IPS-15b (cell line): Measurements from ENCODE around the gene DENR.
"Not testable (repeated sequence)": the region's sequence is repeated elsewhere in the genome, so short reads cannot be mapped to it uniquely, and the experiment has no call there.

Experiments
- H3K27me3 ChIP-seq: one replicate; pipeline ENCODE4 v1.6.1; 2013; ENCODE audit warnings: low read length; ENCODE audit not compliant: control insufficient read depth, insufficient read depth
- H3K36me3 ChIP-seq: one replicate; pipeline ENCODE4 v1.6.1; 2013; ENCODE audit warnings: low read length; ENCODE audit not compliant: control insufficient read depth, insufficient read depth
- H3K4me1 ChIP-seq: one replicate; pipeline ENCODE4 v1.6.1; 2013; ENCODE audit warnings: mild to moderate bottlenecking, low read length; ENCODE audit not compliant: control insufficient read depth, insufficient read depth
- H3K4me3 ChIP-seq: one replicate; pipeline ENCODE4 v1.5.1; 2013; ENCODE audit warnings: low read depth, low read length
- H3K9ac ChIP-seq: one replicate; pipeline ENCODE4 v1.6.1; 2013; ENCODE audit warnings: low read depth, mild to moderate bottlenecking, low read length
- H3K9me3 ChIP-seq: one replicate; pipeline ENCODE4 v1.6.1; 2013; ENCODE audit warnings: mild to moderate bottlenecking, low read length; ENCODE audit not compliant: control insufficient read depth, insufficient read depth

DENR gene

DNA sequence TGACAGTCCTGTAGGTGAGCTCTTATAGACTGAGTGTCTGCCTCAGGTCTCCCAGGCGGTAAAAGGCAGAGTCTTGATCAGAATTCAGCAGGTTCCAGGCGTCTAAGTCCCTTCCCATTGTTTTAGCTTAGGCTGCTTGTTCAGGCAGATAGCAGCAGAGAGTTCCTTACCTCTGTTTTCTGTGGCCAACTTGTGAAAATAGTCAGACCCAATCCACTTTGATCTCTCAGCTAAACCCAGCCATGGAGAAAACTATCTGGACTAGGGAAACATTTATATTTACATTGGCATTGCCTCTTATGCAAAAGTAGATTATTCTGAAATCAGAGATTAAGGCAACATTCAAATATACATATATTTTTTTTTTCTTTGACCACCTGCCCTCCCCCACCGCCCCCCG is 43.2 kb downstream of the DENR start:
- H3K36me3 ChIP-seq: no peaks in the 10 kb centered on the region
- no peak overlapping the region for H3K4me3 ChIP-seq
- H3K9ac ChIP-seq: no peak overlapping the region
- peaks cover 1% of the 10 kb centered on the region for H3K4me1 ChIP-seq
- H3K27me3 ChIP-seq: no peaks in the 10 kb centered on the region
- H3K9me3 ChIP-seq: no peaks in the 10 kb centered on the region

DNA sequence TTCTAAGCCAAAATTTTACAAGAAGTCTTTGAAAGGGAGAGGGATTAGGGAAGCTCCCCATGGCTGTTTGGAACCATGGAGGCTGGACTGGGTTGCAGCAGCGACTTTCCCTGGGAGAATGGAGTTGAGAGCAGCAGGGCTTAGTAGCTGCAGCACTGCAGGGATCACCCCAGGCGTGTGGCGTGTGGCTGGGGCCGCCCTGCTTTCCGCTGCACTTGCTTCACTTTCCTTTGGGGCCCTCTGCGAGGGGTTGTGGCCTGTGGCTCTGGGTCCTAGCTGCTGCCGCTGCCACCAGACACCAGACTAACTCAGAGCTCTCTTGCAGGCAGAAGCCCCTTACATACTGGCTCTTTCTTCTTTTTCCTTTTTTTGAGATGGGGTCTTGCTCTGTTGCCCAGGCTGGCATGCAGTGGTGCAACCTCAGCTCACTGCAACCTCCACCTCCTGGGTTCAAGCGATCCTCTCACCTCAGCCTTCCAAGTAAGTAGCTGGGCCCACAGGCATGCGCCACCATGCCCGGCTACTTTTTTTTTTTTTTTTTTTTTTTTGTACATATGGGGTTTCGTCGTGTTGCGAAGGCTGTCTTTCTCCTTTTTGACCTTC is 47.1 kb downstream of the DENR start:
- H3K9me3 ChIP-seq: no peaks in the 10 kb centered on the region
- no peak overlapping the region for H3K9ac ChIP-seq
- H3K36me3 ChIP-seq: no peaks in the 10 kb centered on the region

DNA sequence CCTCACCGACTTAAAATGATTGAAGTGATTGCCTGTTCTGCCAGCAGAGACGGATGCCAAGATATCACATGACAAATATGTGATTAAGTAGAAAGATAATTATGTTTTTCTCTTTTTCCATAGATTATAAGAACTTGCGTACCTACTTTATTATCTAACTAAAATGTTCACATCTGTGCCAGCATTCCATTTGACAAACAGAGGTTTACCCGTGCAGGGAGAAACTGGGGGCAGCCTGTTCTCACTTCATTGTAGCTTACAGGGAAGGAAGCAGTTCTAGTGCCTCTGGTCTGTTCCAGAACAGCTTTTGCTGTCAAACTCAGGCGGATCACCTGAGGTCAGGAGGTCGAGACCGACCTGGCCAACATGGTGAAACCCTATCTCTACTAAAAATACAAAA is 51.3 kb downstream of the DENR start:
- H3K9ac ChIP-seq: no peak overlapping the region

More for the DNA sequence above, 47.1 kb downstream of the DENR start:
- no peaks in the 10 kb centered on the region for H3K27me3 ChIP-seq
- H3K4me1 ChIP-seq: no peaks in the 10 kb centered on the region
- no peak overlapping the region for H3K4me3 ChIP-seq

DNA sequence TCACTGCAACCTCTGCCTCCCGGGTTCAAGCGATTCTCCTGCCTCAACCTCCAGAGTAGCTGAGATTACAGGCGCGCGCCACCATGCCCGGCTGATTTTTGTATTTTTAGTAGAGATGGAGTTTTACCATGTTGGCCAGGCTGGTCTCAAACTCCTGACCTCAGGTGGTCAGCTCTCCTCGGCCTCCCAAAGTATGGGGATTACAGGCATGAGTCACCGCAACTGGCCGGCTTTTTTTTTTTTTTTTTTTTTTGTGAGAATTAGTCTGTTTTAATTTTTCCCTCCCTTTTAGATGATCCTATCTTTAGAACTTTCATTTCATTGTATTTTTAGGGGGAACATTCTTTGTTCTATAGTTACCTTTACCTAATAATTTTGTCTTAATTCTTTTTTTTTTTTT is 52.3 kb downstream of the DENR start:
- not testable (repeated sequence) for H3K27me3 ChIP-seq, H3K9ac ChIP-seq, H3K36me3 ChIP-seq, H3K4me3 ChIP-seq, H3K4me1 ChIP-seq, H3K9me3 ChIP-seq

More for the DNA sequence above, 51.3 kb downstream of the DENR start:
- no peaks in the 10 kb centered on the region for H3K4me1 ChIP-seq
- no peaks in the 10 kb centered on the region for H3K9me3 ChIP-seq
- H3K4me3 ChIP-seq: no peak overlapping the region
- H3K36me3 ChIP-seq: no peaks in the 10 kb centered on the region
- no peaks in the 10 kb centered on the region for H3K27me3 ChIP-seq

DNA sequence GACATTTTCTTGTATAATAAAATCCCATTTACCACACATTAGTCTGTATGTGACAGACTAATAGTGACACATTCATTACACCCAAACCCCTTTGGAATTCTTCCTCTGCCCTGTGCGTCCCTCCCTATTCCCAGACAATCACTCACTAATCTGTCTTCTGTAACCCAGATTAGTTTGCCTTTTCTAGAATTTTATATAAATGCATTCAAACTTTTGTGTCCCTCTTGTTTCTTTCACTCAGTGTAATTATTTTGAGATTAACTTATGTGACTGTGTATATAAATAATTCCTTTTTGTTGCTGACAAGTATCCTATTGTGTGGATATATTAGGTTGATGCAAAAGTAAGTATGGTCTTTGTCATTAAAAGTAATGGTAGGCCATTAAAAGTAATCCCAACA is 55.0 kb downstream of the DENR start:
- Histone ChIP-seq H3K4me1 (no peaks in the 10 kb centered on the region), H3K4me3 (no peak overlapping the region), H3K36me3 (no peaks in the 10 kb centered on the region), H3K9ac (no peak overlapping the region), H3K27me3 (no peaks in the 10 kb centered on the region), H3K9me3 (no peaks in the 10 kb centered on the region)

DNA sequence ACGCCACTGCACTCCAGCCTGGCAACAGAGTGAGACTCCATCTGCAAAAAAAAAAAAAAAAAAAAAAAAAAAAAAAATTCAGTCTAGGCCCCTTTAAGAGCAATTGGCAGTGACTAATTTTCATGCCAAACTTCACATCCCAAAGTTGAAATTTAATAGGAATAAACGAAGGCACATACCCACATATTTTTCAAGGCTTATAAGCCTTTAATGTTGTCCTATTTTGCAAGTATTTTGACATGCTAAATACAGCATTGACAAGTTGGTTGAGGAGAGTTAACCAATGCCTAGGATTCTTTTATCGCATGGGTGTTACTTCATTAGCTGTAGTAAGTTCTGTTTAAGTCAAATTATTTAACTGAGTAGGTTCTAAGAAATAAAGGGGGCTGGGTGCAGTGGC is 59.2 kb downstream of the DENR start:
- Histone ChIP-seq H3K9ac (no peak overlapping the region), H3K27me3 (no peaks in the 10 kb centered on the region)

DNA sequence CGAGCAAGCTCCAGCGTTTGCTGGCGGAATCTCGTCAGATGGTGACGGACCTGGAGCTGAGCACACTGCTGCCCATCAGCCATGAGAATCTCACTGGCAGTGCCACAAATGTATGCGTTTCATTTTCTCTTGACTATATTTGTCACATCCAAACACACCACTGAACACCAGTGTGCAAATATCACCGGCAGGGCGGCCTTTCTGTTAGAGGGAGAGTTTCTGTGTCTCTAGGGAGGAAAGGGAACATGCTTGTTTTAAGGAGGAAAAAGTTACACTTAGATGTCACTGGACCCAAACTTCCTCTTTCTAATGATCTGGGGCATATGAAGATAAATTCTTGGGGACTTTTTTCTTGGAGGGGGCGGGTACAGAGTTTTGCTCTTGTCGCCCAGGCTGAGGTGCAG is 60.7 kb downstream of the DENR start:
- Histone ChIP-seq H3K4me3 (no peak overlapping the region), H3K9ac (no peak overlapping the region), H3K36me3 (no peaks in the 10 kb centered on the region), H3K4me1 (no peaks in the 10 kb centered on the region), H3K27me3 (no peaks in the 10 kb centered on the region), H3K9me3 (no peaks in the 10 kb centered on the region)

More for the DNA sequence above, 59.2 kb downstream of the DENR start:
- H3K9me3 ChIP-seq: no peaks in the 10 kb centered on the region
- no peak overlapping the region for H3K4me3 ChIP-seq
- no peaks in the 10 kb centered on the region for H3K36me3 ChIP-seq
- H3K4me1 ChIP-seq: no peaks in the 10 kb centered on the region

DNA sequence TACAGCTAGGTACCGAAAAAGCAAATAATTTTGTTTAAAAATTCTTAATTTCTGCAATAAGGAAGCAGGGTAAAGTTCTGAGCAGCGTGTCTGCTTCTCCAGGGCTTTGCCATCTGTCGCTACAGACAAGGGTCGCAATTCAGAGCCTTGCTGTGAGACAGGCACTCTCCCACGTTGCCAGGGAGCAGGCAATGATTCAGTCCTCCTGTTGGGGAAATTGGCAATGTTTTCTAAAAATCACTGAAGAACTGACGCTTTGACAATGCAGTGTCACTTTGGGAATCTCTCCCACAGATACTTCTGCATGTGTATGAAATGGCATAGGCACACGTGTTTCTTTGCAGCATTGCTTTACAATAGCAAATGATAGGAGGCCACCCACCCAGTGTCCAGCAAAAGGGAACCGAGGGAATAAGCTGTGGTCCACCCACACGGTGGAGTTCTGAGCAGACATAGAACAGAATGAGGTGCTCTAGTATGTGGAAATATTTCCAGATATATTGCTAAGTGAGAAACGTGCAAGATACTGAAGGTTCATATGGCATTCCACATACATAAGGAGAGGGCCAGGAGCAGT is 66.7 kb downstream of the DENR start:
- no peaks in the 10 kb centered on the region for H3K27me3 ChIP-seq
- H3K36me3 ChIP-seq: no peaks in the 10 kb centered on the region
- no peak overlapping the region for H3K9ac ChIP-seq
- H3K9me3 ChIP-seq: no peaks in the 10 kb centered on the region
- no peak overlapping the region for H3K4me3 ChIP-seq
- no peaks in the 10 kb centered on the region for H3K4me1 ChIP-seq

DNA sequence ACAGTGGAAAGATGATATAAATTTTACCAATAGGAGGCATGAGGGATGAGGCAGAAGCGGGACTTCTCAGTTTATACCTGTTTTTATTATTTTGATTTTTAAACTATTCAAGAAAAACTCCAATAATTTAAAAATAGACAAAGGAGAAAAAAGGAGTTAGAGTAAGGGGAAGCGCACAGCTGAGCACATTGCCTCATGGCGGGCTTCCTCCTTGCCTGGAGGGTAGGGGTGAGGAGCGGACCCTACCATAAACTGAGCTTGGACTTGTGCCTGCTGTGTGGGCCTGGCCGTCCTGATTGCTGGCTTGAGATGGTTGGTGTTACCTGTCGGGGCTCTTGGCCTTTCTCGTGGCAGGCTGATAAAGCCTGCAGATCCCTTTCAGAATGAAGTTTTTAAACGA is 67.5 kb downstream of the DENR start:
- H3K4me3 ChIP-seq: no peak overlapping the region
- H3K9ac ChIP-seq: no peak overlapping the region
- no peaks in the 10 kb centered on the region for H3K27me3 ChIP-seq

More for the DNA sequence above, 67.5 kb downstream of the DENR start:
- H3K9me3 ChIP-seq: no peaks in the 10 kb centered on the region
- no peaks in the 10 kb centered on the region for H3K36me3 ChIP-seq
- H3K4me1 ChIP-seq: no peaks in the 10 kb centered on the region
